Raji (cell line): ENCODE measurements around the gene VSNL1.

Source experiments
- POLR2A ChIP-seq: IDR thresholded peaks from 2 replicates; pipeline ENCODE4 v1.6.1; 2011; ENCODE audit warnings: low read depth, low read length, control low read depth; ENCODE audit not compliant: insufficient read depth

VSNL1 gene

GRCh38 chr2:17557596-17557995, 17.1 kb downstream of the VSNL1 start:
- TF ChIP-seq POLR2A: no peak

- TF ChIP-seq POLR2A: no peak
Observed at GRCh38 chr2:17558053-17558452, 17.6 kb downstream of the VSNL1 start.

GRCh38 chr2:17558878-17559277, 18.4 kb downstream of the VSNL1 start:
- TF ChIP-seq POLR2A: no peak

GRCh38 chr2:17571681-17572080, 31.2 kb downstream of the VSNL1 start:
- TF ChIP-seq POLR2A: no peak

- no peak for TF ChIP-seq POLR2A
Observed at GRCh38 chr2:17573085-17573803, 32.7 kb downstream of the VSNL1 start.

- no peak for TF ChIP-seq POLR2A
Observed at GRCh38 chr2:17573804-17574175, 33.3 kb downstream of the VSNL1 start.

- no peak for TF ChIP-seq POLR2A
Observed at GRCh38 chr2:17574406-17575073, 34.0 kb downstream of the VSNL1 start.

GRCh38 chr2:17576802-17577201, 36.3 kb downstream of the VSNL1 start:
- TF ChIP-seq POLR2A: no peak

GRCh38 chr2:17578466-17578928, 38.0 kb downstream of the VSNL1 start:
- no peak for TF ChIP-seq POLR2A

- TF ChIP-seq POLR2A: no peak
Observed at GRCh38 chr2:17579605-17580318, 39.3 kb downstream of the VSNL1 start.

- TF ChIP-seq POLR2A: no peak
Observed at GRCh38 chr2:17580319-17580715, 39.8 kb downstream of the VSNL1 start.

- TF ChIP-seq POLR2A: no peak
Observed at GRCh38 chr2:17581831-17582230, 41.3 kb downstream of the VSNL1 start.

GRCh38 chr2:17583166-17583565, 42.7 kb downstream of the VSNL1 start:
- no peak for TF ChIP-seq POLR2A

- no peak for TF ChIP-seq POLR2A
Observed at GRCh38 chr2:17583646-17584045, 43.1 kb downstream of the VSNL1 start.

GRCh38 chr2:17584689-17585088, 44.2 kb downstream of the VSNL1 start:
- no peak for TF ChIP-seq POLR2A

- no peak for TF ChIP-seq POLR2A
Observed at GRCh38 chr2:17587469-17587868, 47.0 kb downstream of the VSNL1 start.
